IMR-90 (cell line): Measurements from ENCODE around the gene PDGFD. TPM values are rescaled to one million over a fixed set of nuclear protein-coding genes. Genes with fewer than 3 reads are reported as not detected.

ENCODE experiments used
- ATAC-seq: fragments of 200-7000 bp; cut with Tn5 transposase; 2 replicates; pipeline ENCODE4 v1.9.1; 2020; ENCODE audit warnings: low read depth, mild to moderate bottlenecking, moderate library complexity
- BruUV-seq: library from RNA; stranded (reverse); fragments of 400-500 nt; replicated peaks from 2 replicates; lab custom pipeline; 2021; lab: Mats Ljungman, UMichigan
- CTCF ChIA-PET: fragments of 300-600 bp; formaldehyde crosslinking; extraction: SDS; loops from one replicate; lab custom pipeline; 2021; ENCODE audit warnings: antibody characterized with exemption; lab: Yijun Ruan, JAX
- POLR2A ChIA-PET: fragments of 300-600 bp; sonication (Branson Sonifier 250); formaldehyde crosslinking; loops from one replicate; lab custom pipeline; 2022; ENCODE audit warnings: antibody characterized with exemption; ENCODE audit not compliant: unreplicated experiment; lab: Charles Lee
- DNase-seq: peaks from one replicate; pipeline ENCODE4 v3.0.0; 2013
- H2AFZ ChIP-seq: replicated peaks from 2 replicates; pipeline ENCODE3; 2013; ENCODE audit warnings: low read length, mild to moderate bottlenecking; ENCODE audit not compliant: poor library complexity
- H2AK5ac ChIP-seq: 2 replicates; pipeline ENCODE4 v1.6.1; 2013; ENCODE audit warnings: low read depth, low read length, inconsistent platforms
- H2AK9ac ChIP-seq: replicated peaks from 2 replicates; pipeline ENCODE3; 2013; ENCODE audit warnings: mild to moderate bottlenecking, low read depth, low read length, moderate library complexity; ENCODE audit not compliant: poor library complexity
- H2BK120ac ChIP-seq: 2 replicates; pipeline ENCODE4 v1.6.1; 2013; ENCODE audit warnings: low read depth, low read length, inconsistent platforms
- H2BK15ac ChIP-seq: 3 replicates; pipeline ENCODE4 v1.6.1; 2013; ENCODE audit warnings: low read depth, low read length, inconsistent platforms
- H2BK20ac ChIP-seq: 2 replicates; pipeline ENCODE4 v1.6.1; 2013; ENCODE audit warnings: low read depth, mild to moderate bottlenecking, inconsistent platforms, low read length, moderate library complexity
- H2BK5ac ChIP-seq: 2 replicates; pipeline ENCODE4 v1.6.1; 2013; ENCODE audit warnings: mild to moderate bottlenecking, low read depth, low read length, inconsistent platforms; ENCODE audit not compliant: poor library complexity, severe bottlenecking
- H3K14ac ChIP-seq: replicated peaks from 2 replicates; pipeline ENCODE4 v1.6.1; 2013; ENCODE audit warnings: low read depth, low read length, inconsistent platforms
- H3K18ac ChIP-seq: 2 replicates; pipeline ENCODE4 v1.6.1; 2013; ENCODE audit warnings: low read depth, low read length, control low read depth
- H3K23ac ChIP-seq: 2 replicates; pipeline ENCODE4 v1.6.1; 2013; ENCODE audit warnings: low read depth, low read length, inconsistent platforms
- H3K27ac ChIP-seq: 2 replicates; pipeline ENCODE4 v1.5.1; 2013; ENCODE audit warnings: mild to moderate bottlenecking, control low read depth, low read length; ENCODE audit not compliant: insufficient read depth
- H3K27me3 ChIP-seq: 2 replicates; pipeline ENCODE4 v1.6.1; 2013; ENCODE audit warnings: low read length; ENCODE audit not compliant: control insufficient read depth, insufficient read depth
- H3K36me3 ChIP-seq: 2 replicates; pipeline ENCODE4 v1.6.1; 2013; ENCODE audit warnings: low read length, mixed read lengths; ENCODE audit not compliant: control insufficient read depth, insufficient read depth
- H3K4ac ChIP-seq: 2 replicates; pipeline ENCODE4 v1.6.1; 2013; ENCODE audit warnings: low read depth, low read length, inconsistent platforms
- H3K4me1 ChIP-seq: 2 replicates; pipeline ENCODE4 v1.6.1; 2013; ENCODE audit warnings: low read length, mixed read lengths; ENCODE audit not compliant: control insufficient read depth, insufficient read depth
- H3K4me2 ChIP-seq: 2 replicates; pipeline ENCODE4 v1.6.1; 2013; ENCODE audit warnings: low read depth, mild to moderate bottlenecking, control low read depth, low read length, moderate library complexity
- H3K4me3 ChIP-seq: 2 replicates; pipeline ENCODE4 v1.5.1; 2013; ENCODE audit warnings: low read depth, mild to moderate bottlenecking, control low read depth, low read length, moderate library complexity; ENCODE audit not compliant: insufficient read depth
- H3K56ac ChIP-seq: 2 replicates; pipeline ENCODE4 v1.6.1; 2013; ENCODE audit warnings: low read length, inconsistent platforms; ENCODE audit not compliant: insufficient read depth; ENCODE audit errors: extremely low read depth
- H3K79me1 ChIP-seq, 2 experiments: 2 replicates each; pipeline ENCODE4 v1.6.1; 2013; ENCODE audit warnings: low read length in 2 of 2, inconsistent platforms in 1 of 2, low read depth in 1 of 2
- H3K9ac ChIP-seq: 2 replicates; pipeline ENCODE4 v1.6.1; 2013; ENCODE audit warnings: low read depth, low read length, control low read depth
- H3K9me1 ChIP-seq: 2 replicates; pipeline ENCODE4 v1.6.1; 2013; ENCODE audit warnings: low read length, inconsistent platforms; ENCODE audit not compliant: insufficient read depth
- H3K9me3 ChIP-seq: 2 replicates; pipeline ENCODE4 v1.6.1; 2013; ENCODE audit warnings: low read length; ENCODE audit not compliant: control insufficient read depth, insufficient read depth
- H4K20me1 ChIP-seq: 2 replicates; pipeline ENCODE4 v1.6.1; 2013; ENCODE audit warnings: low read length, inconsistent platforms; ENCODE audit not compliant: insufficient read depth
- H4K5ac ChIP-seq: 2 replicates; pipeline ENCODE4 v1.6.1; 2013; ENCODE audit warnings: mild to moderate bottlenecking, low read depth, low read length, control low read depth
- H4K8ac ChIP-seq, 2 experiments: 2 replicates each; pipeline ENCODE4 v1.6.1; 2013; ENCODE audit warnings: low read depth in 2 of 2, low read length in 2 of 2, control low read depth in 1 of 2, inconsistent platforms in 1 of 2
- H4K91ac ChIP-seq: 2 replicates; pipeline ENCODE4 v1.6.1; 2013; ENCODE audit warnings: low read depth, low read length, inconsistent platforms; ENCODE audit not compliant: insufficient read depth
- CEBPB ChIP-seq: IDR thresholded peaks from 2 replicates; pipeline ENCODE4 v1.6.1; 2012; ENCODE audit warnings: low read depth, low read length, improper control_type of control experiment
- FOS ChIP-seq: fragments of 150-350 bp; IDR thresholded peaks from 2 replicates; pipeline ENCODE4 v1.6.1; 2016; ENCODE audit warnings: low read depth, low read length
- MAZ ChIP-seq: IDR thresholded peaks from 2 replicates; pipeline ENCODE4 v1.6.1; 2012; ENCODE audit warnings: low read depth, mild to moderate bottlenecking, low read length, improper control_type of control experiment, moderate library complexity, borderline replicate concordance
- NFE2L2 ChIP-seq: fragments of 150-350 bp; IDR thresholded peaks from 2 replicates; pipeline ENCODE4 v1.6.1; 2016; ENCODE audit warnings: low read depth, mild to moderate bottlenecking, low read length
- POLR2A ChIP-seq: IDR thresholded peaks from 2 replicates; pipeline ENCODE4 v1.6.1; 2012; ENCODE audit warnings: mild to moderate bottlenecking, low read depth, low read length
- RFX5 ChIP-seq: IDR thresholded peaks from 2 replicates; pipeline ENCODE4 v1.8.0; 2012; ENCODE audit warnings: low read depth, mild to moderate bottlenecking, low read length, moderate library complexity
- WGBS, 2 experiments: methylation state at CpG; one replicate each; pipeline versions ENCODE4 v1.1.5 to v1.1.7; 2013; ENCODE audit warnings: missing lambda C conversion rate in 2 of 2; ENCODE audit not compliant: insufficient read length in 1 of 2; ENCODE audit errors: extremely low coverage in 2 of 2; 5-methylcytosine and 5-hydroxymethylcytosine counted together
- dilution Hi-C: fragments of 300-500 bp; cut with HindIII; formaldehyde crosslinking; loops from one replicate; pipeline ENCODE4 v1.14.3; 2018; ENCODE audit warnings: low sequenced_read_pairs; ENCODE audit not compliant: unreplicated experiment
- in situ Hi-C: fragments of 300-500 bp; cut with MboI; formaldehyde crosslinking; loops from 3 replicates; pipeline ENCODE4 v1.14.3; 2019; ENCODE audit warnings: low sequenced_read_pairs, inconsistent platforms, mixed read lengths
- intact Hi-C: fragments of 100-400 bp; cut with micrococcal nuclease; formaldehyde crosslinking; loops from 2 replicates; pipeline ENCODE4 v1.10.0; 2022
- polyA plus RNA-seq, 3 experiments: library from polyadenylated mRNA; depleted of rRNA; stranded (reverse); fragments of >200 nt; gene quantifications; 2 replicates each; pipeline ENCODE4 v1.2.3, GENCODE V29; 2012; ENCODE audit warnings: low replicate concordance in 1 of 3
- total RNA-seq: library from RNA; depleted of rRNA; stranded (reverse); fragments of >200 nt; gene quantifications from 2 replicates; pipeline ENCODE4 v1.2.3, GENCODE V29; 2012

The PDGFD gene
- total and polyA plus RNA-seq, 2 of the 4 experiments (the other 2 are of a cell fraction): 2.1 to 3.0 TPM

DNA sequence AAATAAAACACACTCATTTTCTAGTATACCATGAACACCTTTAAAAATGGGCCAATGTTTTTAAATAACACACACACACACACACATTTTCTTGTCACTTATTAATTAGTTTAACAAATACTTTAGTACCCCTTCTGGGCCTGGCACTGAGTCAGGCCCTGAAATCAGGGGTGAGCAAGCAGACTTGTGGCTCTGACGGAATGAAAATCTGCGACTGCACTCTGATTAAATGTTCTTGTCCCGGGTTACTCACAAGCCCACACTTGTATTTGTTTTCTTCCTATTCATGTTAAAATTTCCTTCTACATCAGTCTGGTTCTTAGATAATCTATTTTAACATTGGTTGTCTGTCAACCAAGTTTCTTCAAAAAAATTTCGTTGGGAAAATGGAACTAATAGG is 43.0 kb upstream of the PDGFD start:
- Histone ChIP-seq H3K4me2 (no peak overlapping the region), H4K20me1 (no peaks in the 10 kb centered on the region), H2BK15ac (no peak overlapping the region), H3K9me3 (no peaks in the 10 kb centered on the region), H3K14ac (no peak overlapping the region), H3K36me3 (no peaks in the 10 kb centered on the region), H4K8ac (no peak overlapping the region), H3K4me3 (no peak overlapping the region), H3K9me1 (no peaks in the 10 kb centered on the region), H3K27me3 (no peaks in the 10 kb centered on the region), H3K23ac (no peak overlapping the region), H3K79me1 (no peaks in the 10 kb centered on the region), H2AFZ (no peak overlapping the region), H2BK5ac (no peak overlapping the region), H4K91ac (no peak overlapping the region), H2BK120ac (no peak overlapping the region), H2AK9ac (no peak overlapping the region), H4K5ac (no peak overlapping the region), H3K18ac (no peak overlapping the region), H2AK5ac (no peak overlapping the region), H3K4me1 (no peaks in the 10 kb centered on the region), H2BK20ac (no peak overlapping the region), H3K27ac (no peak overlapping the region), H3K56ac (no peak overlapping the region), H3K4ac (no peak overlapping the region), H3K9ac (no peak overlapping the region)
- intact Hi-C loops (no loop called here), dilution Hi-C loops (no loop called here), in situ Hi-C loops (no loop called here)
- no peak for DNase-seq
- ChIA-PET POLR2A (no interaction called here), CTCF (no interaction called here)
- no TSS peak for BruUV-seq
- no peak for ATAC-seq
- no CpG with 5 or more reads among the region's 4 CpGs for WGBS, 2 experiments
- TF ChIP-seq POLR2A (no peak), CEBPB (no peak), RFX5 (no peak), FOS (no peak), NFE2L2 (no peak), MAZ (no peak)
